ENCODE measurements around the gene PCBD1.
"Not testable (repeated sequence)": the region's sequence is repeated elsewhere in the genome, so short reads cannot be mapped to it uniquely, and the experiment has no call there.

Gene PCBD1

DNA sequence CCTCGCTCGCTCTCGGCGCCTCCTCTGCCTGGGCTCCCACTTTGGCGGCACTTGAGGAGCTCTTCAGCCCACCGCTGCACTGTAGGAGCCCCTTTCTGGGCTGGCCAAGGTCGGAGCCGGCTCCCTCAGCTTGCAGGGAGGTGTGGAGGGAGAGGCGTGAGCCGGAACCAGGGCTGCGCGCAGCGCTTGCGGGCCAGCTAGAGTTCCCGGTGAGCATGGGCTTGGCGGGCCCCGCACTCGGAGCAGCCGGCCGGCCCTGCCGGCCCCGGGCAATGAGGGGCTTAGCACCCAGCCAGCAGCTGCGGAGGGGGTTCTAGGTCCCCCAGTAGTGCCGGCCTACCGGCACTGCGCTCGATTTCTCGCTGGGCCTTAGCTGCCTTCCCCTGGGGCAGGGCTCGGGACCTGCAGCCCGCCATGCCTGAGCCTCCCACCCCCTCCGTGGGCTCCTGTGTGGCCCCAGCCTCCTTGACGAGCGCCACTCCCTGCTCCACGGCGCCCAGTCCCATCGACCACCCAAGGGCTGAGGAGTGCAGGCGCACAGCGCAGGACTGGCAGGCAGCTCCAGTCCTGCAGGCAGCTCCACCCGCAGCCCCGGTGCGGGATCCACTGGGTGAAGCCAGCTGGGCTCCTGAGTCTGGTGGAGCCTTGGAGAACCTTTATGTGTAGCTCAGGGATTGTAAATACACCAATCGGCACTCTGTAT, 26.7 kb downstream of the PCBD1 start:
- not testable (repeated sequence) for DNase-seq

DNA sequence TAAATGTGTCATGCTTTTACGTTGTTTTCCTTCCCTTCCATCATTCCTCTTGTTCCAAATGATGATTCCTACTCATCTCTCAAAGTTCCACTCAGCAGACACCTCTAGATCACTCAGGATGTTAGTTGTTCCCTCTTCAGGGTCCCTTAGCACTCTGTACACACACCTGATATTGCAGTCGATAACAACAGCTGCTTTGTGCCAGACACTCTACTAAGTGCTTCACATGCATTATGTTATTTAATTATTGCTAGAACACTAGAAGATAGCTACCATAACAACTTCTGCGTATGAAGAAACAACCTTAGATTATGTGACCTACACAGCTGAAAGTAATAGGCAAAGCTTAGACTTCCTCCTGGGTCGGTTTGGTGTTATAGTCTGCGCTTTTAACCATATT, 29.6 kb downstream of the PCBD1 start:
- no peak for DNase-seq

DNA sequence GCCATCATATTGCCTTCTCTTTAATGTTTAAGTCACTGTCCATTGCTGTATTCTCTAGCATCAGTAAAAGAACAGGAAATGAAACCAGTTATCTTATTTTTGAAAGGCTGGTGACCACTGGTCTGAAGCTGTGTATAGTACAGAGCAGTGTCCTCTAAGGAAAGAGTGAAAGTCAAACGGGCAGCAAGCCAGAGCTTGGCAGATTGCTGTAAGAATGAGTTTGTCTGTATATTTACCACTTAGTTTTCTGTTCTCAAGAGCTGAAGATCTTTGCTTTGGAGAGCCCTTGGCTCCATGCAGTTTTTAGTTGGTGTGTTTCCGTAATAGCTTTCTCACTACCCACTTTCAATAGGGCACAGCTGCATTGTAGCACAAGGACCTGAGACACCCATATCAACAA, 31.9 kb downstream of the PCBD1 start:
- DNase-seq: no peak

DNA sequence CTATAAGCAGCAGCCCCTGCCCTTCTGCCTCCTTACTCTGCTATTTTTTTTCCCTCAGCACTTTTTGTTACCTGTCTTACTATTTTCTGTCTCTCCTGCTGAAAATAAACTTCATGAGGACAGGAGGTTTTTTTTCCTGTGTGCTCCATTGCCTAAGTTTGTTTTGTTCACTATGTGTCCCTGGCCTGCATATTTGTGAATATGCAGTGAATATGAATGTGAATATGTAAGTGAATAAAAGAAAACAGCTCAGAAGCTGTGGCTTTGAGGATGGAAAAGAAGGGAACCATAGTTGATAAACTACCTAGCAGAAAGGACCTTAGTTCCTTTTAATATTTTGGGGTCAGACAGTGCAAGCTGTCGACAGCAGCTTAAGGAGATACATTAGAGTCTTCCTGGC, 34.9 kb downstream of the PCBD1 start:
- no peak for DNase-seq

DNA sequence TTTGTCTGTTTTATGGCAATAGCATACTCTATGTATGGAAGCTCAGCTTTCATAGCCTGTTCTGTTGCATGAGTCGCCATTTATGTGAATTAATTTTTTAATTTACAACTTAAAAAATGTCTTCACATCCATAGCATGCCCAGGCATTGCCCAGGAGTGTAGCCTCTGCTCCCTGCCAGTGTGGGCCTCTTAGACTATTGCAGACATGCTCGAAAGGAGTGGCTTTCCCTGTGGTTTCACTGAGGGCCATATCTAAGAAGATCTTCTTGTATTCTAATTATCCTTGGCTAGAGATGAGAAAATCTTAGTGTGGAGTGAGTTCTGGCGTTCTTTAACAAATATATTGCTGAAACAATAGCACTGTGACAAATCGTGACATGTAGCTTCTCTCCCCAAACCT, 35.3 kb downstream of the PCBD1 start:
- no peak for DNase-seq

DNA sequence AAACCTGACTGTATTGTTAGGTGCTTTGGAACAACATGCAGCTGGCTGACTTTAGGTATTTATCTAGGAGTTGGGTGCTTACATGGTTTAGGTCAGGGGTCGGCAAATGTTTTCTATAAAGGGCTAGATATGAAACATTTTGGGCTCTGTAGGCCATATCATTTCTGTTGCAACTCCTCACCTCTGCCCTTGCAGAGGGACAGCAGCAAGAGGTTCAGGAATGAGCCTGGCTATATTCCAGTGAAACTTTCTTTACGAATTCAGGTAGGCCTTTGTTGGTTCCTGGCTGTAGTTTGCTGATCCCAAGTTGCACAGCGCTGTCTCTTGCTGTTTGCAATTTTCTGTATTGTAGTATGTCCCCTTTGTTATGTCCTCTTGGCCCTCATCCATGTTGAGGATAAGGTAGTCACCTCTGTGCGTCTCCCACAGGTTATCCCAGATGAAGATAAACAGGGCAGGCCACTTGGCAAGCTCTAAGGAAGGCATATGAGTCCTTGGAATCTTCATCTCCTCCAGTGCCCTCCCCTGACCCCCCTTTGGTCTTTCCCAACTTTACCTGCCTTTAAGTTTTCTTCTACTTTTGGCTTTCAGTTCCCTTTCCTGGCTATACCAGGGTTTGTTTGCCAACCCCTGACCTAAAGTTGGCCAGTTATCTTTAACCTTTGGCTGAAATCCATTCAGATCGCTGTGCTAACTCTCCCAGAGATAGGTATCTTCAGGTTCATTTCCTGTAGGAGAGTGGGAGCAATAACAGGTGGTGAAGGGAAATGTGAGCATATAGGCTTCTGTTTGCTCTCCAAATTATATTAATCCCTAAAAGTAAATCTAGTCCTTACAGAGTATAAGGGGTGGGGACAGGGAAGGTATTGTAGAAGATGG, 36.5 kb downstream of the PCBD1 start:
- no peak for DNase-seq

DNA sequence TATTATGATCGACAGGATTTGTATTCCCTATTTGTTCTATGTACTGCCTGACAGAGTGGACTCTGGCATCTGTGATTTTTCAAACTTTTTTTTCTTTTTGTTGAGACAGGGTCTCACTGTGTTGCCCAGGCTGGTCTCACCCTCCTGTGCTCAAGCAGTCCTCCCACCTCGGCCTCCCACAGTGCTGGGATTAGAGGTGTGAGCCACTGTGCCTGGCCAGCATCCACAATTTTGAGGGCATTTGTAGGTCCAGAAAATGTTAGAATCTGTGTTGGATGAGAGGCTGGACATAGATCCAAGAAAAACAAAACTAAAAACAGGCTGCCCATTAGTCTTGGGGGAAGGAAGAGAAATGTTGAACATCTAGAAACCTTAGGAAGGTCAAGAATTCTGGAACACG, 38.3 kb downstream of the PCBD1 start:
- DNase-seq: no peak

DNA sequence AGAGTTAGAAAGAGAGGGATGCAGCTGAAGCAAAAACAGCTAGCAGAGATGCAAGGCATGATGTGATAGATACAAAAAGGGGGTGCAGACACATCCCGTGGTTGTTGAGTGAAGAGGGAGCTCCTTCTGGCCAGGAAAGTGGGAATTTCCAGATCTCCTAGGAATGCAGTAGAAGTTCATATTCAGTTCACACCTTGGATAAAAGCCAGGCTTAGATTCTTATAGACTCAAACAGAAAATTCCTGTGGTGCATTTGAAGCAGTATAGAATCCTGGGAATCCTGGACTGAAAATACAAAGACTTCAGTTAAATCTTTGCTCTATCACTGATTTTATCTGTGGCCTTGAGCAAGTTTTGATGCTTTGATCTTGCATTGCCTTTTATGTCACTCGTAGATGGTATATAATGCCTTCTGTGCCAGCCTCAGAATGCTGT, 38.8 kb downstream of the PCBD1 start:
- DNase-seq: no peak

DNA sequence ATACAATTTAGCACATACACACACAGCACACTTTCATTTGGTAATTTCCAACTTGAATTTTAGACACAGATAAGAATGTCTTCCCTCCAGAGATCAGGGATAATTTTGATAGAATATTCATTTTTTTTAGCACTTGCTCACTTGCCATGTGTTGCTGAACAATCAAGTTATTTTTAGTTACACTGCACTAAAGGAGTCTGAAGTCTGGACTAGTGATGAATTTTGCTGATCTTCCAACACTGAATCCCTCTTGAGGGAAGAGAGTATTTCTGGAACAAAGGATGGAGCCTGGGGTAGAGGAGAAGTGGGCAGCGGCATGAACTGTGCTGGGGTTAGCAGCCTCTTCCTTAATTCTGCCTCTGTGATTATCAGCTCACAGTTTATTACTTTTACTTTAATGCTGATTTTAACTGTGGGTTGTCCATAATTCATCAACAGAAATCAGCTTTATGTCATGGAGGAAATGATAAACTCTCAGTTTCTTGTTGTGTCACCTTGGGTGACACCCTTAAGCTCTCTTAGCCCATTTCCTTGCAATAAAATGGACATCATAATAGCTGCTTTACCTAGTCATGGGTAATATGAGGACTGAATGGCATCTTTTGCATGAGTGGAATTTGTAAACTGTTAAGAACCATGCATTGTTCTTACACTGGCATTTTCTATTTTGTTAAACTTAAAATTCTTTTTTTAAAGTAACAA, 40.6 kb downstream of the PCBD1 start:
- no peak for DNase-seq

DNA sequence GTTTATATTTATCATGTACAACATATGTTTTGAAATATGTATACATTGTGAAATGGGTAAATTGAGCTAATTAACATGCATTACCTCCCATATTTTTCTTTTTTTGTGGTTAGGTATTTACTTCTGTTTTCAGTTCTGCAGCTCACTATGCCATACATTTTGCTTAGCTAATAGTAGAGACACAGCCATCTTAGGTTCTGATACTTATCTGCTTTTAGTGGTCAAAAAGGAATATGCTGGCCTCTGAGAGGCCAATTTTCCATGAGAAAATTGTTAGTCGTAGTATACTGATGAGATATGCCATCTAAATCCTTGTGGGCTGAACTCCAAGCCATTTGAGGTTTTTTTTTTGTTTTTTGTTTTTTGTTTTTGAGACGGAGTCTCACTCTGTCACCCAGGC, 41.6 kb downstream of the PCBD1 start:
- DNase-seq: no peak

DNA sequence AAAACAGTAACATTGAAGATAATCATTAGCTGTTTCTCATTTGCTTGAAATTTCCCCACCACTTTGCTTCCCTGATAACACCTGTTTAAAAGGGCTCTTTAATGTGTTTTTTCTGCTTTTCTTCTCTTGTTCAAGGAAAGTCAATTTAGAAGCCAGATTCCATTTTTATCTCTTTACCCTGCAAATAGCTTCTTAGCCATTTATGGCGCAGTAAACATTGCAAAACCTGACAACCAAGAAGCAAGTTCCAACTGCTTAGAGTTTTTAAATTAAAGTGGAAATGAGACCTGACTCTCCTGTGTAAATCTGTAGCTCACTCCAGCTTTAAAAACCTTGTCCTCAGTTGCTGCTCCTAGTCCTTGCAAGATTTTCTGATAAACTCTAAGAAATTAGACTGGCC, 42.5 kb downstream of the PCBD1 start:
- no peak for DNase-seq

DNA sequence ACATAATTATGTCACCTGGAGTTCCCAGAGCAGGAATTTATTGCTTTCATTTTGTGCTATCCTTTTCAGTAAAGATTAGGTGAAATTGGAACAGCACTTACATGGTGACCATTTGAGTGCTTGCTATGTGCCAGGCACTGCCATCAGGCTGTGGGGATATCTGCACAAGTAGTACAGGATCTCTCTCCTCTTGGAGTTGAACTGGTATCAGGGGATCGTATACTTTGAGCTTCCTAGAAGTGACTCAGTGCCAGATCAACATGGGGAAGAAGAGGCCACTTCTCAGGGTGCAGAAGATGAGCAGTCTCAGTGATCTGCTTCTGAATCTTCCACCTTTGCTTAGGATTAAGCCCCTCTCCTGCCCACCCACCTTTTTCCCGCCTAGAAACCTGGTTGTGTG, 43.1 kb downstream of the PCBD1 start:
- no peak for DNase-seq

DNA sequence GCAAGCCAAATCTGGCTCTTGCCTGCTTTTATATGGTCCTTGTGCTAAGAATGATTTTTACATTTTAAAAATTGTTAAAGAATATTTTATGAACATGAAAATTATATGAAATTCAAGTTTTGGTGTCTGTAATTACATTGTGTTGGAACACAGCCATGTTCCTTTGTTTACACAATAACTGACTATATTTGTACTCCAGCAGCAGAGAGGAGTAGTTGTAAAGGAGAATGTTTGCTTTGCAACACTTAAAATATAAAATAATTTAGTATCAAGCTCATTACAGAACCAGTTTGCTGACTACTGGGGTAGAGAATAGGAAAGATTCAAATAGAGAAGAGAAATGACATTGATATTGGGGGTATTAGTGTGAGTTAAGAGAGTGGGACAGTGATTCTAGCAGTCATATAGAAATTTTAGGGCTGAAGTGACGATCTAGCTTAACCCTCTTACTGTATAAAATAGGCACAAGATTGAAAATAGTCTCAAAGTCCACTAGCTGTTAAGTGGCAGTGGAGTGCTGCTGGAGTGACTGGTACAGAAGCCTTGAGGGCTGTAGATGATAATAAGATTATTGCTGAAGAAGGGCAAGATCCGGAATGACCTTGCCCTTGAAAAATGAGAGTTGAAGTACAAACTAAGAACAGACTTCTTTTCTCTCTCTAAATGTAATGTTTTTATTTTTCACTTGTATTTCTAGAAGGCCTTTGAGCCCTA, 44.4 kb downstream of the PCBD1 start:
- no peak for DNase-seq

DNA sequence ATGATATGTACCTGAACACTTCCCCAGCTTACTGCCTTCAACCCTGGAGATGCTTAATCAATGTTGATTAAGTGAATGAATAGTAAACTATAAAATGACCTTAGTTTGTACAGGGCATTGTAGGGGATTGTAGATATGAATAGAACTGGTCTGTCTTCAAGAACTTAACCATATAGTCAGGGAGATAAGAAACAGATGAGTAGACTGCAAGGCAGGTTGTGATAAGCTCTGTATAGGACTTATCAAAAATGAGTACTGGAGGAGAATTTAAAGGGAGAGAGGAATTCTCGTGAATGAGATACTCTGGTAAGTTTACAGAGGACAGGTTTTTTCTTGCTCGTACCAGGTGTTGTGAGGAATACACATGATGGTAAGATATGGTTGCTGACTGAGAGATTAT, 45.0 kb downstream of the PCBD1 start:
- DNase-seq: no peak

DNA sequence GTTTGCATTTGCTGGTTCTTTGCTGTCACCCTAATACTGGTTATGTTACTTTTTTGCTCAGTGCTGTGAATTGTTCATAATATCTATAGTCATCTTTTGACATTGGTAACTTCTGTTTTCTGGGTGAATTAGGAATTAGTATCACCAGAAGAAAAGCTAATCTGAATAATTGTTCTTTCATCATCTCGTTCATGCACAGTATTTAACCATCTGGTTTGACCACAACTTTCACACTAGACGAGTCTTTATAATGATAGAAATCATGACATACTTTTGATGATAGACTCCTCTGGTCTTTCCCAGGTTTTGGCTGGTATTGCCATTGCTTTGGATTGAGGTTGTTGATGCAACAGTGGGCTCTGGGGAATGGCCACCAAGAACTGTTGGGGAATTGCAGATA, 47.5 kb downstream of the PCBD1 start:
- DNase-seq: no peak

DNA sequence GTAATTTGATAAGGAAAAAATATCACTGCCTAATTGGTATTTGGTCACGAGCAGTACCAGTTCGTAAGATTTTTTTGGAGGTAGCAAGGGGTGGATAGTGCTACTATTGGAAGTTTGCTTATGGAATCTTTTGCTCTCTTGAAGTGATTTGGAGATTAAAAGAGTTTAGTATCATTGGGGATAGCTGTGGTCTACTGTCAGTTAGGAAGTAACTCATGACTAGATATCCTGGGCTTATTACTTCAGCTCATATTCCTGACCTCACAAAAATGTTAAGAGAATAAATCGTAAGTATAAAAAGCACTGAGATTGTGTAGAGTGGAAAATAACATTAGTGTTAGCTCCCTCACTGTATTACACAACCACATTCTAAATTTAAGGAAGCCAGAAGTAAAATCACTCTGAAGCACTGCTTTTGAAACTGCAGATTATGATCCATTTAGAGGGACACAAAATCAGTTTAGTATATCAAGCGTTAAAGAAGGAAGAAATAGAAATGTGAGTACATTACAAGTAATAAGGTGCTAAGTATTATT, 50.0 kb downstream of the PCBD1 start:
- no peak for DNase-seq

DNA sequence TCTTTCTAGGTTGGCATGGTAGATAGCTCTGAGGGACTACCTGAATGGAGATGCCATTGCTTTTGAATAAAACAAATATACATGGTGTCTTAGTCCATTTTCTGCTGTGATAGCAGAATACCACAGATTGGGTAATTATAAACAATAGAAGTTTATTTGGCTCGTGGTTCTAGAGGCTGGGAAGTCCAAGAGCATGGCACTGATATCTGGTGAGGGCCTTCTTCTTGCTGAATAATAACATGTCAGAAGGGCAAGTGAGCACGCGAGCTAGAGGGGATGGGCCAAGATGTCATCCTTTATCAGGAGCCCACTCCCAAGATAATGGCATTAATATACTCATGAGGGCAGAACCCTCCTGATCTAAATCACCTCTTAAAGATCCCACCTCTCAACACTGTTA, 50.7 kb downstream of the PCBD1 start:
- DNase-seq: no peak

DNA sequence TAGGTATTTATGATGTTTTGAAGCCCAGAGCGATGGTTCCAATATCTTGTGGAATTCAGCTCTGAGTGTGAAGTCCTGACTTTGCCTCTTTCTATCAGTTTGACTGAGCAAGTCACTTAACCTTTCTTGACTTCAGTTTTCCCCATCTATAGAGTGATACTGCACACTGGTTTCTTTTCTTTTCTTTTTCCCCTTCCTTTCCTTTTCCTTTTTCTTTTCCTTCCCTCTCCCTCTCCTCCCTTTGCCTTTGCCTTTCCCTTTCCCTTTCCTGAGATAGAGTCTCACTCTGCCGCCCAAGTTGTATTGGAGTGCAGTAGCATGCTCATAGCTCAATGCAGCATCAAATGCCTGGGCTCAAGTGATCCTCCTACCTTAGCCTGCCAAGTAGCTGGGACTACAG, 52.0 kb downstream of the PCBD1 start:
- DNase-seq: no peak

DNA sequence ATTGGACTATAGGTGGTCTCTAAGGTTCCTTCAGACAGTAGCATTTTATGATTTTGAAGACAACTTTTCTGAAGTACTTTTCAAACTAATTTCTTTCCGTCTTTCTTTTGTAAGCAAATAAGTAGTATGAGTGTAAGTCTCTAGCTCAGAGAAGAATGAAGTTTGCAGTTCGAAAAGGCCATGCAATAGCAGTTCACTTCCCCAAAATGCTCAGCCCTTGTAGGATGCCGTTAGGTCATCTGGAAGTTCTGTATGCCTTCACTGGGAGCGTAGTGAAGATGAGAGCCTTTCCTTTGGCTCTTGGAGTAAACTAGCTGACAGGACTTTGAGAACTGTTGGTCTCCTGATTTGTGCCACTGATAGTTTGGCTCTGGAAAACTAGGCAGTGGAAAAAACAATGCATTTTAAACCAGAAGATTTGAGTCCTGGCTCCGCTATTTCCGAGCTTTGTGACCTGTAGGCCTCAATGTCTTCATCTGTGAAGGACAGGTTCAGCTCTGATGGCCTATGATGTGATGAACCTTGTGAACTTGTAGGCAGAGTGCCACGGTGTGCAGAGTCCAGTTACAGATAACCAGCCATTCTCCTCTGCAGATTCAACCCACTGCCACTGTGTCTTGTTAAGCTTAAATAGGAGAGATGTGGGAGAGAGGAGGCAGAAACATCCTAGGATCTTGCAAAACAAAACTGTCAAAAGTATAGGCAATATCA, 53.8 kb downstream of the PCBD1 start:
- no peak for DNase-seq

DNA sequence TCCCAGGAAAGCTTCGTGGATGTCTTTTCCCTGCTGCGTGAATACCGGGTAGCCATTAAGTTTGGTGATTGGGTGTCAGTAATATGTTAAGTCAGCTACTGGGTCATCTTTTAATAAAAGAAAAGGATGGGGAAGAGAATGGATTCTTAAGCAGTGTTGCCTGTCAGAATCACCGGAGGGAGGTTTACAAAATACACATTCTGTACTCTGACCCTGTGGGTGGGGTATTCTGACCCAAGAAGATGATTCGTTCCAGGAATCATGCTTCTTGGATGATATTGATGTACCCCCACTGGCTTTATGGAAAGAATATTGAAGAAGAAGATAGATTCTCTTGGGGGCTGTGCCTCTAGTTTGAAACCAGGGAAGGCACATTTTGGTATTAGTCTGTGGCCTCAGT, 54.3 kb downstream of the PCBD1 start:
- no peak for DNase-seq

DNA sequence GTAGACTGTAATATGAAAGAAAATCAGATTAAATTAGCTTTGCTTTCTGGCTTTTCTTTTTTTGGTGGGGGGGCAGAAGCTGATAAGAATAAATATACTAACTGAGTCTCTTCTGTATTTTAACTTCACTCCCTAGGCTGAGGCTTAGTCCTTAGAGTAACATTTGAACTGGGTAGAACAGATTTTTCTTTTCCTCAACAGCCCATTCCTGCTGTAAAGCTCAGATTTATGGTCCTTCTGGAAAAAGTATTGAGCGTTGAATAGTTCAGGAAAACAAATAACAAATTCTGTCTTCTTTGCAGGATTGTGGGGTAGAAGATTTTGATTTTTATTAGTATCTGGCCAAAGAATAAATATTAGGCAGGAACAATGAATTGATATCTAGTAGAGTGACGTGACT, 54.8 kb downstream of the PCBD1 start:
- DNase-seq: no peak

Measured in NCI-H2107 (cell line).